K562 (cell line): ENCODE data around the gene BFSP2.

ENCODE experiments used
- CTCF ChIP-seq, 3 experiments: IDR thresholded peaks in 2 of 3; conservative IDR thresholded peaks in 1 of 3; 2 replicates each; pipeline ENCODE4 v1.5.1; 2011 to 2012; ENCODE audit warnings: low read length in 3 of 3, mild to moderate bottlenecking in 3 of 3, control low read depth in 2 of 3, improper control_type of control experiment in 1 of 3, inconsistent platforms in 1 of 3, low read depth in 1 of 3, mixed read lengths in 1 of 3, moderate library complexity in 1 of 3; ENCODE audit not compliant: insufficient read depth in 2 of 3
- HIVEP1 ChIP-seq: fragments of 250-450 bp; sonication (Bioruptor Pico); IDR thresholded peaks from 2 replicates; pipeline ENCODE4 v1.4.0; 2020; ENCODE audit warnings: mild to moderate bottlenecking
- RFX5 ChIP-seq: IDR thresholded peaks from 2 replicates; pipeline ENCODE4 v1.6.1; 2011; ENCODE audit warnings: low read depth, mild to moderate bottlenecking, improper control_type of control experiment, low read length
- SRSF9 ChIP-seq: fragments of 200-400 bp; formaldehyde crosslinking; IDR thresholded peaks from 2 replicates; pipeline ENCODE4 v1.6.1; 2017; ENCODE audit warnings: low read depth, low read length, borderline replicate concordance
- ZFX ChIP-seq: sonication (generic); formaldehyde crosslinking; IDR thresholded peaks from 2 replicates; pipeline ENCODE4 v1.8.0; 2022; ENCODE audit warnings: mild to moderate bottlenecking, missing genetic modification reagents, moderate library complexity
- ZNF75A ChIP-seq: fragments of 450-650 bp; formaldehyde crosslinking; IDR thresholded peaks from 2 replicates; pipeline ENCODE4 v1.4.0; 2020; ENCODE audit warnings: mild to moderate bottlenecking

- no peak for TF ChIP-seq CTCF (IDR thresholded peaks at IDR 0.05 in 2 of 3, conservative IDR thresholded peaks at IDR 0.05 in 1 of 3; ENCODE audit: insufficient read depth in 2 of 3, low read depth in 1 of 3, low read length in 3 of 3)
- no peak for TF ChIP-seq HIVEP1
- no peak for TF ChIP-seq SRSF9
- no peak for TF ChIP-seq ZFX
- TF ChIP-seq ZNF75A (CRISPR knock-in tag) = no peak
- no peak for TF ChIP-seq RFX5
These were observed 39.7 kb downstream of the BFSP2 start for GRCh38 chr3:133439563-133439962.
